DOHH2 (cell line): ENCODE data around the gene ECM1.

Source experiments
- H3F3A ChIP-seq: fragments of 200-600 bp; sonication (generic), shearing (Covaris generic); 2 replicates; pipeline ENCODE4 v1.6.0; 2016; ENCODE audit warnings: antibody characterized with exemption, mild to moderate bottlenecking; ENCODE audit not compliant: control insufficient read depth, insufficient read depth
- H3K27ac ChIP-seq: fragments of 200-600 bp; sonication (generic); 2 replicates; pipeline ENCODE4 v1.5.1; 2014; ENCODE audit warnings: low read depth, mild to moderate bottlenecking, low read length, moderate library complexity
- H3K27me3 ChIP-seq: fragments of 200-600 bp; sonication (generic); 2 replicates; pipeline ENCODE4 v1.6.1; 2014; ENCODE audit warnings: mild to moderate bottlenecking, low read length, mixed read lengths; ENCODE audit not compliant: control insufficient read depth
- H3K36me3 ChIP-seq: fragments of 200-600 bp; sonication (generic); 2 replicates; pipeline ENCODE4 v1.6.1; 2014; ENCODE audit warnings: mild to moderate bottlenecking, low read length, moderate library complexity, mixed read lengths; ENCODE audit not compliant: control insufficient read depth
- H3K4me1 ChIP-seq: fragments of 200-600 bp; sonication (generic); 2 replicates; pipeline ENCODE4 v1.6.1; 2014; ENCODE audit warnings: mild to moderate bottlenecking, low read length, mixed read lengths; ENCODE audit not compliant: control insufficient read depth
- H3K4me2 ChIP-seq: fragments of 200-600 bp; sonication (generic); 2 replicates; pipeline ENCODE4 v1.6.0; 2014; ENCODE audit warnings: mild to moderate bottlenecking, low read length, moderate library complexity
- H3K4me3 ChIP-seq: fragments of 200-600 bp; sonication (generic); 2 replicates; pipeline ENCODE4 v1.5.1; 2014; ENCODE audit warnings: mild to moderate bottlenecking, low read length, mixed read lengths
- H3K79me2 ChIP-seq: fragments of 200-600 bp; sonication (generic); 2 replicates; pipeline ENCODE4 v1.6.1; 2014; ENCODE audit warnings: mild to moderate bottlenecking, low read length, mixed read lengths; ENCODE audit not compliant: control insufficient read depth
- H3K9me2 ChIP-seq: fragments of 200-600 bp; sonication (generic); replicated peaks from 2 replicates; pipeline ENCODE4 v1.6.1; 2014; ENCODE audit warnings: mild to moderate bottlenecking, low read length, mixed read lengths; ENCODE audit not compliant: control insufficient read depth
- H3K9me3 ChIP-seq: fragments of 200-600 bp; sonication (generic); 2 replicates; pipeline ENCODE4 v1.6.1; 2014; ENCODE audit warnings: antibody characterized with exemption, low read length, mixed read lengths; ENCODE audit not compliant: control insufficient read depth, insufficient read depth
- H4K20me1 ChIP-seq: fragments of 200-600 bp; sonication (generic); 2 replicates; pipeline ENCODE4 v1.6.0; 2014; ENCODE audit warnings: low read depth, mild to moderate bottlenecking, antibody characterized with exemption, low read length, moderate library complexity; ENCODE audit not compliant: control insufficient read depth, insufficient read depth
- EZH2phosphoT487 ChIP-seq: fragments of 200-600 bp; sonication (generic); IDR thresholded peaks from 2 replicates; pipeline ENCODE4 v1.6.1; 2017; ENCODE audit warnings: borderline replicate concordance, mild to moderate bottlenecking, antibody characterized with exemption, low read length, moderate library complexity, mixed read lengths
- TF ChIP-seq, protein P1 (sequence below): fragments of 200-600 bp; sonication (generic); IDR thresholded peaks from one replicate; pipeline ENCODE4 v1.5.1; 2014; ENCODE audit warnings: antibody characterized with exemption, mild to moderate bottlenecking, low read depth, low read length; ENCODE audit not compliant: poor library complexity, severe bottlenecking

ECM1 gene

DNA sequence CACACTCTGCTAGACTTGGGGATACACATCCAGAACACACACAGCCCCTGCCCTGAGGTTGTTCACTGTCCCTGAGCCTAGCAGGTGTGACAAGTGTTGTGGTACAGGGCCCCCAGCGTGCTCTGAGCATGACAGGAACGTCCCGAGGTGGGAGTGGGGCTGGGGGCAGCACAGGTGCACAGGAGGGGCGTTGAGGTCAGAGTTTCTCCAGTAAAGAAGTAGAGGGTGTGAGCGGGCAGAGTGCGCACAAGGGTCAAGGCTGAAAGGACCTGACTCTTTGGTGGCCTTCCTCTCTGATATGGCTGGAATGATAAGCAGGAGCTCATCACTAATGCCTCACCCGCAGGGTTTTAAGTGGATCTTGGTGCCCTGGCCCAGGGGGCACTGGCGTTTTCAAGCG is 6.4 kb downstream of the ECM1 start:
- no peak overlapping the region for H3K27ac ChIP-seq
- no peaks in the 10 kb centered on the region for H3K79me2 ChIP-seq
- TF ChIP-seq EZH2phosphoT487: no peak
- TF ChIP-seq, protein P1, sequence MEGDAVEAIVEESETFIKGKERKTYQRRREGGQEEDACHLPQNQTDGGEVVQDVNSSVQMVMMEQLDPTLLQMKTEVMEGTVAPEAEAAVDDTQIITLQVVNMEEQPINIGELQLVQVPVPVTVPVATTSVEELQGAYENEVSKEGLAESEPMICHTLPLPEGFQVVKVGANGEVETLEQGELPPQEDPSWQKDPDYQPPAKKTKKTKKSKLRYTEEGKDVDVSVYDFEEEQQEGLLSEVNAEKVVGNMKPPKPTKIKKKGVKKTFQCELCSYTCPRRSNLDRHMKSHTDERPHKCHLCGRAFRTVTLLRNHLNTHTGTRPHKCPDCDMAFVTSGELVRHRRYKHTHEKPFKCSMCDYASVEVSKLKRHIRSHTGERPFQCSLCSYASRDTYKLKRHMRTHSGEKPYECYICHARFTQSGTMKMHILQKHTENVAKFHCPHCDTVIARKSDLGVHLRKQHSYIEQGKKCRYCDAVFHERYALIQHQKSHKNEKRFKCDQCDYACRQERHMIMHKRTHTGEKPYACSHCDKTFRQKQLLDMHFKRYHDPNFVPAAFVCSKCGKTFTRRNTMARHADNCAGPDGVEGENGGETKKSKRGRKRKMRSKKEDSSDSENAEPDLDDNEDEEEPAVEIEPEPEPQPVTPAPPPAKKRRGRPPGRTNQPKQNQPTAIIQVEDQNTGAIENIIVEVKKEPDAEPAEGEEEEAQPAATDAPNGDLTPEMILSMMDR: no peak
- no peaks in the 10 kb centered on the region for H3K9me2 ChIP-seq
- peaks cover 12% of the 10 kb centered on the region; the same call in 1 of the 2 replicates for H3F3A ChIP-seq
- H3K4me1 ChIP-seq: peaks cover 50% of the 10 kb centered on the region
- H3K4me3 ChIP-seq: 0 out of 2 replicates have a peak overlapping the region, but pooled peaks have one; percentile 91
- no peaks in the 10 kb centered on the region for H3K27me3 ChIP-seq
- H3K36me3 ChIP-seq: no peaks in the 10 kb centered on the region
- peak overlapping the region; percentile 78 for H3K4me2 ChIP-seq
- no peaks in the 10 kb centered on the region for H4K20me1 ChIP-seq
- H3K9me3 ChIP-seq: no peaks in the 10 kb centered on the region

DNA sequence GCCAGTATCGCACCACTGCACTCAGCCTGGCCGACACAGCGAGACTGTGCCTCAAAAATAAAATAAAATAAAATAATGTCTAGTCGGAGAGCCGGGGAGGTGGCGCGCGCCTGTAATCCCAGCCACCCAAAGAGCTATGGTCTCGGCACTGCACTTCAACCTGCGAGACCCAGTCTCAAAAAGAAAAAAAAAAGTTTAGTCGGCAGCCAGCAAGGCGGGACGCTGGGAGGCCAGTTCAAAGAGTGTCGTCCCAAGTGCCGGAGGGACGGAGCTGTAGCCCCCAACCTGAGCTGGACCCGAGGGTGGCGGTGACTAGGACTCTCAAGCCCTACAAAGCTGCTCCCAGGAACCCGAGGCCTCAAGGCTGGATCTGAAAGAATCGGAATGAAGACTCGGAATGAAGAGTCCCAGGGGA is 7.0 kb downstream of the ECM1 start:
- TF ChIP-seq, protein P1: no peak
- TF ChIP-seq EZH2phosphoT487: no peak
- Histone ChIP-seq H3F3A (peaks cover 12% of the 10 kb centered on the region; the same call in 1 of the 2 replicates), H3K9me2 (no peaks in the 10 kb centered on the region), H3K4me2 (peak overlapping the region; percentile 78), H3K79me2 (no peaks in the 10 kb centered on the region), H3K27me3 (no peaks in the 10 kb centered on the region), H3K4me3 (peak overlapping the region; percentile 91), H4K20me1 (no peaks in the 10 kb centered on the region), H3K27ac (peak overlapping the region; percentile 21), H3K9me3 (no peaks in the 10 kb centered on the region), H3K4me1 (peaks cover 48% of the 10 kb centered on the region), H3K36me3 (no peaks in the 10 kb centered on the region)

DNA sequence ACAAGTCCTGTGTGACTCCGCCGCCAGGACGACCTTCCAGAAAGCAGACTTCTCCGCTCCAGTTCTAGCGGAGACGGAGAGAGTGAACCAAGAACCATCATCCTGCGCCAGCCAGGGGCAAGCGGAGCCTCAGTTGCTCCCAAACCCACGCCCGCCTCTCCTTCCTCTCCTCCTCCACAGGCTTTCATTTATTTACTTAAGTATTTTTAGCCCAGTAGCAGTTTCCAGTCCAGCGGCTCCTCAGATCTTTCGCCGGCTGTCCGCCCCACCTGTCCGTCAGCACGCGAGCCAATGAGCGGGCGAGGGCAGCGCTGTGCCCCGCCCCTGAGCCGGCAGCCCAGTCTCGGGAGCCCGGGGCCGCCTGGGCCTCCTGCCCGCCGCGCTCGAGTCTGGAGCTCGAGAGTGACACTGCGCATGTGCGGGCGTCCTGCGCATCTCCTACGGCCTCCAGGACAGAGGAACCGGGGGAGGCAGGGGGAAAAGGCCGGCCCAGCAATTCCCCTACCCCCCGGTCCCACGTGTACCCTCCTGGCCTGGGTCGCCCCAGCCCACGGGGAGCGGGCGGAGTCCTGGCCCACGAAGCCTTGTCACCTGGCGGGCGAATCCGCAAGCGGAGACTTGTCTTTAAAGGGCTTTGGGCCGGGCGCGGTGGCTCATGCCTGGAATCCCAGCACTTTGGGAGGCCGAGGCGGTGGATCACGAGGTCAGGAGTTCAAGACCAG is 7.6 kb downstream of the ECM1 start, which contains the start of gene FALEC:
Gene FALEC, plus strand, starts transcription at position 425 of the 722 bp plus-strand sequence.
- no peaks in the 10 kb centered on the region for H3K9me3 ChIP-seq
- H3K79me2 ChIP-seq: no peaks in the 10 kb centered on the region
- no peaks in the 10 kb centered on the region for H3K36me3 ChIP-seq
- H3K4me1 ChIP-seq: peaks cover 43% of the 10 kb centered on the region
- no peaks in the 10 kb centered on the region for H3K27me3 ChIP-seq
- no peaks in the 10 kb centered on the region for H3K9me2 ChIP-seq
- H4K20me1 ChIP-seq: no peaks in the 10 kb centered on the region
- H3K27ac ChIP-seq: peak within 1 kb of the TSS; percentile 21
- peaks cover 12% of the 10 kb centered on the region; the same call in 1 of the 2 replicates for H3F3A ChIP-seq
- peak within 1 kb of the TSS; percentile 91 for H3K4me3 ChIP-seq
- TF ChIP-seq, protein P1: no peak
- TF ChIP-seq EZH2phosphoT487: no peak
- H3K4me2 ChIP-seq: peak within 1 kb of the TSS; percentile 78
